ENCODE data around the gene SND1.

- TF ChIP-seq, protein P1, sequence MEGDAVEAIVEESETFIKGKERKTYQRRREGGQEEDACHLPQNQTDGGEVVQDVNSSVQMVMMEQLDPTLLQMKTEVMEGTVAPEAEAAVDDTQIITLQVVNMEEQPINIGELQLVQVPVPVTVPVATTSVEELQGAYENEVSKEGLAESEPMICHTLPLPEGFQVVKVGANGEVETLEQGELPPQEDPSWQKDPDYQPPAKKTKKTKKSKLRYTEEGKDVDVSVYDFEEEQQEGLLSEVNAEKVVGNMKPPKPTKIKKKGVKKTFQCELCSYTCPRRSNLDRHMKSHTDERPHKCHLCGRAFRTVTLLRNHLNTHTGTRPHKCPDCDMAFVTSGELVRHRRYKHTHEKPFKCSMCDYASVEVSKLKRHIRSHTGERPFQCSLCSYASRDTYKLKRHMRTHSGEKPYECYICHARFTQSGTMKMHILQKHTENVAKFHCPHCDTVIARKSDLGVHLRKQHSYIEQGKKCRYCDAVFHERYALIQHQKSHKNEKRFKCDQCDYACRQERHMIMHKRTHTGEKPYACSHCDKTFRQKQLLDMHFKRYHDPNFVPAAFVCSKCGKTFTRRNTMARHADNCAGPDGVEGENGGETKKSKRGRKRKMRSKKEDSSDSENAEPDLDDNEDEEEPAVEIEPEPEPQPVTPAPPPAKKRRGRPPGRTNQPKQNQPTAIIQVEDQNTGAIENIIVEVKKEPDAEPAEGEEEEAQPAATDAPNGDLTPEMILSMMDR (IDR thresholded peaks at IDR 0.05), result no peak
- TF ChIP-seq POLR2AphosphoS5 (IDR thresholded peaks at IDR 0.05; ENCODE audit: insufficient read depth in 1 of 2, low read depth in 1 of 2), result no peak
Observed at GRCh38 chr7:127976738-127977120, 324.7 kb downstream of the SND1 start.

Measured in vagina (tissue), 2 donors.